IMR-90 (cell line): ENCODE results near the gene ACADS. TPM values are rescaled to one million over a fixed set of nuclear protein-coding genes. Genes with fewer than 3 reads are reported as not detected.

ENCODE experiments used
- ATAC-seq: fragments of 200-7000 bp; cut with Tn5 transposase; 2 replicates; pipeline ENCODE4 v1.9.1; 2020; ENCODE audit warnings: low read depth, mild to moderate bottlenecking, moderate library complexity
- BruUV-seq: library from RNA; stranded (reverse); fragments of 400-500 nt; replicated peaks from 2 replicates; lab custom pipeline; 2021; lab: Mats Ljungman, UMichigan
- CTCF ChIA-PET: fragments of 300-600 bp; formaldehyde crosslinking; extraction: SDS; loops from one replicate; lab custom pipeline; 2021; ENCODE audit warnings: antibody characterized with exemption; lab: Yijun Ruan, JAX
- POLR2A ChIA-PET: fragments of 300-600 bp; sonication (Branson Sonifier 250); formaldehyde crosslinking; loops from one replicate; lab custom pipeline; 2022; ENCODE audit warnings: antibody characterized with exemption; ENCODE audit not compliant: unreplicated experiment; lab: Charles Lee
- DNase-seq: peaks from one replicate; pipeline ENCODE4 v3.0.0; 2013
- H2AFZ ChIP-seq: replicated peaks from 2 replicates; pipeline ENCODE3; 2013; ENCODE audit warnings: low read length, mild to moderate bottlenecking; ENCODE audit not compliant: poor library complexity
- H2AK5ac ChIP-seq: 2 replicates; pipeline ENCODE4 v1.6.1; 2013; ENCODE audit warnings: low read depth, low read length, inconsistent platforms
- H2AK9ac ChIP-seq: replicated peaks from 2 replicates; pipeline ENCODE3; 2013; ENCODE audit warnings: mild to moderate bottlenecking, low read depth, low read length, moderate library complexity; ENCODE audit not compliant: poor library complexity
- H2BK120ac ChIP-seq: 2 replicates; pipeline ENCODE4 v1.6.1; 2013; ENCODE audit warnings: low read depth, low read length, inconsistent platforms
- H2BK15ac ChIP-seq: 3 replicates; pipeline ENCODE4 v1.6.1; 2013; ENCODE audit warnings: low read depth, low read length, inconsistent platforms
- H2BK20ac ChIP-seq: 2 replicates; pipeline ENCODE4 v1.6.1; 2013; ENCODE audit warnings: low read depth, mild to moderate bottlenecking, inconsistent platforms, low read length, moderate library complexity
- H2BK5ac ChIP-seq: 2 replicates; pipeline ENCODE4 v1.6.1; 2013; ENCODE audit warnings: mild to moderate bottlenecking, low read depth, low read length, inconsistent platforms; ENCODE audit not compliant: poor library complexity, severe bottlenecking
- H3K14ac ChIP-seq: replicated peaks from 2 replicates; pipeline ENCODE4 v1.6.1; 2013; ENCODE audit warnings: low read depth, low read length, inconsistent platforms
- H3K18ac ChIP-seq: 2 replicates; pipeline ENCODE4 v1.6.1; 2013; ENCODE audit warnings: low read depth, low read length, control low read depth
- H3K23ac ChIP-seq: 2 replicates; pipeline ENCODE4 v1.6.1; 2013; ENCODE audit warnings: low read depth, low read length, inconsistent platforms
- H3K27ac ChIP-seq: 2 replicates; pipeline ENCODE4 v1.5.1; 2013; ENCODE audit warnings: mild to moderate bottlenecking, control low read depth, low read length; ENCODE audit not compliant: insufficient read depth
- H3K27me3 ChIP-seq: 2 replicates; pipeline ENCODE4 v1.6.1; 2013; ENCODE audit warnings: low read length; ENCODE audit not compliant: control insufficient read depth, insufficient read depth
- H3K36me3 ChIP-seq: 2 replicates; pipeline ENCODE4 v1.6.1; 2013; ENCODE audit warnings: low read length, mixed read lengths; ENCODE audit not compliant: control insufficient read depth, insufficient read depth
- H3K4ac ChIP-seq: 2 replicates; pipeline ENCODE4 v1.6.1; 2013; ENCODE audit warnings: low read depth, low read length, inconsistent platforms
- H3K4me1 ChIP-seq: 2 replicates; pipeline ENCODE4 v1.6.1; 2013; ENCODE audit warnings: low read length, mixed read lengths; ENCODE audit not compliant: control insufficient read depth, insufficient read depth
- H3K4me2 ChIP-seq: 2 replicates; pipeline ENCODE4 v1.6.1; 2013; ENCODE audit warnings: low read depth, mild to moderate bottlenecking, control low read depth, low read length, moderate library complexity
- H3K4me3 ChIP-seq: 2 replicates; pipeline ENCODE4 v1.5.1; 2013; ENCODE audit warnings: low read depth, mild to moderate bottlenecking, control low read depth, low read length, moderate library complexity; ENCODE audit not compliant: insufficient read depth
- H3K56ac ChIP-seq: 2 replicates; pipeline ENCODE4 v1.6.1; 2013; ENCODE audit warnings: low read length, inconsistent platforms; ENCODE audit not compliant: insufficient read depth; ENCODE audit errors: extremely low read depth
- H3K79me1 ChIP-seq, 2 experiments: 2 replicates each; pipeline ENCODE4 v1.6.1; 2013; ENCODE audit warnings: low read length in 2 of 2, inconsistent platforms in 1 of 2, low read depth in 1 of 2
- H3K9ac ChIP-seq: 2 replicates; pipeline ENCODE4 v1.6.1; 2013; ENCODE audit warnings: low read depth, low read length, control low read depth
- H3K9me1 ChIP-seq: 2 replicates; pipeline ENCODE4 v1.6.1; 2013; ENCODE audit warnings: low read length, inconsistent platforms; ENCODE audit not compliant: insufficient read depth
- H3K9me3 ChIP-seq: 2 replicates; pipeline ENCODE4 v1.6.1; 2013; ENCODE audit warnings: low read length; ENCODE audit not compliant: control insufficient read depth, insufficient read depth
- H4K20me1 ChIP-seq: 2 replicates; pipeline ENCODE4 v1.6.1; 2013; ENCODE audit warnings: low read length, inconsistent platforms; ENCODE audit not compliant: insufficient read depth
- H4K5ac ChIP-seq: 2 replicates; pipeline ENCODE4 v1.6.1; 2013; ENCODE audit warnings: mild to moderate bottlenecking, low read depth, low read length, control low read depth
- H4K8ac ChIP-seq, 2 experiments: 2 replicates each; pipeline ENCODE4 v1.6.1; 2013; ENCODE audit warnings: low read depth in 2 of 2, low read length in 2 of 2, control low read depth in 1 of 2, inconsistent platforms in 1 of 2
- H4K91ac ChIP-seq: 2 replicates; pipeline ENCODE4 v1.6.1; 2013; ENCODE audit warnings: low read depth, low read length, inconsistent platforms; ENCODE audit not compliant: insufficient read depth
- FOS ChIP-seq: fragments of 150-350 bp; IDR thresholded peaks from 2 replicates; pipeline ENCODE4 v1.6.1; 2016; ENCODE audit warnings: low read depth, low read length
- MAZ ChIP-seq: IDR thresholded peaks from 2 replicates; pipeline ENCODE4 v1.6.1; 2012; ENCODE audit warnings: low read depth, mild to moderate bottlenecking, low read length, improper control_type of control experiment, moderate library complexity, borderline replicate concordance
- MXI1 ChIP-seq: IDR thresholded peaks from 2 replicates; pipeline ENCODE4 v1.6.1; 2012; ENCODE audit warnings: low read depth, mild to moderate bottlenecking, low read length, moderate library complexity, borderline replicate concordance
- NFE2L2 ChIP-seq: fragments of 150-350 bp; IDR thresholded peaks from 2 replicates; pipeline ENCODE4 v1.6.1; 2016; ENCODE audit warnings: low read depth, mild to moderate bottlenecking, low read length
- POLR2A ChIP-seq: IDR thresholded peaks from 2 replicates; pipeline ENCODE4 v1.6.1; 2012; ENCODE audit warnings: mild to moderate bottlenecking, low read depth, low read length
- RCOR1 ChIP-seq: IDR thresholded peaks from 2 replicates; pipeline ENCODE4 v1.6.1; 2012; ENCODE audit warnings: mild to moderate bottlenecking, low read length, improper control_type of control experiment; ENCODE audit not compliant: insufficient replicate concordance
- RFX5 ChIP-seq: IDR thresholded peaks from 2 replicates; pipeline ENCODE4 v1.8.0; 2012; ENCODE audit warnings: low read depth, mild to moderate bottlenecking, low read length, moderate library complexity
- SMC3 ChIP-seq: fragments of 150-350 bp; IDR thresholded peaks from 2 replicates; pipeline ENCODE4 v1.6.1; 2016; ENCODE audit warnings: low read depth, mild to moderate bottlenecking, antibody characterized with exemption, low read length, moderate library complexity
- WGBS, 2 experiments: methylation state at CpG; one replicate each; pipeline versions ENCODE4 v1.1.5 to v1.1.7; 2013; ENCODE audit warnings: missing lambda C conversion rate in 2 of 2; ENCODE audit not compliant: insufficient read length in 1 of 2; ENCODE audit errors: extremely low coverage in 2 of 2; 5-methylcytosine and 5-hydroxymethylcytosine counted together
- dilution Hi-C: fragments of 300-500 bp; cut with HindIII; formaldehyde crosslinking; loops from one replicate; pipeline ENCODE4 v1.14.3; 2018; ENCODE audit warnings: low sequenced_read_pairs; ENCODE audit not compliant: unreplicated experiment
- in situ Hi-C: fragments of 300-500 bp; cut with MboI; formaldehyde crosslinking; loops from 3 replicates; pipeline ENCODE4 v1.14.3; 2019; ENCODE audit warnings: low sequenced_read_pairs, inconsistent platforms, mixed read lengths
- intact Hi-C: fragments of 100-400 bp; cut with micrococcal nuclease; formaldehyde crosslinking; loops from 2 replicates; pipeline ENCODE4 v1.10.0; 2022
- polyA plus RNA-seq, 3 experiments: library from polyadenylated mRNA; depleted of rRNA; stranded (reverse); fragments of >200 nt; gene quantifications; 2 replicates each; pipeline ENCODE4 v1.2.3, GENCODE V29; 2012; ENCODE audit warnings: low replicate concordance in 1 of 3
- total RNA-seq: library from RNA; depleted of rRNA; stranded (reverse); fragments of >200 nt; gene quantifications from 2 replicates; pipeline ENCODE4 v1.2.3, GENCODE V29; 2012
- TF ChIP-seq, protein P1 (sequence below): conservative IDR thresholded peaks from 2 replicates; pipeline ENCODE4 v1.5.1; 2012; ENCODE audit warnings: mild to moderate bottlenecking, low read depth, low read length, improper control_type of control experiment
- TF ChIP-seq, protein P2 (sequence below): fragments of 150-350 bp; IDR thresholded peaks from 2 replicates; pipeline ENCODE4 v1.6.1; 2017; ENCODE audit warnings: mild to moderate bottlenecking, antibody characterized with exemption, low read length, low read depth

Gene ACADS
- total and polyA plus RNA-seq, 2 of the 4 experiments (the other 2 are of a cell fraction): 2.9 to 5.5 TPM

DNA sequence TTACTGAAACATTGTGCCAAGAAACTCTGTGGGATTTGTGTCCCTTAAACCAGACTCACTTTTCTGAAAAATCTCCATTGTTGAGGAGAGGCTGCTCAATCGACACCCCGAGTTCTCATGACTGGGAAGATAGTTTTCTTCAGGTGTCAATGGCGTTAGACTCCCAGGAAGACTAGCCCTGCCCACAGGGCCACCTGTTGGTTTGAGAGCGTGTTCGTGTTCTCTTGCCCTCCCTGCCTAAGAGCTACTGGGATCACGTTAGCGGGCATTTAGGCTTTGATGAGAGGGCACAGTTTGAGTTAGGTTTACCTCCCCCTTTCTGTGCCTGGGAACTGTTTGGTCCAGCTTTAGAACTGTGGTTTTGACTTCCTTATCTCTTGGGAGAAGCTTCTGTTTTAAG is 26.1 kb upstream of the ACADS start:
- Histone ChIP-seq H2BK20ac (no peak overlapping the region), H3K56ac (no peak overlapping the region), H2BK15ac (no peak overlapping the region), H3K9me3 (no peaks in the 10 kb centered on the region), H3K4me1 (no peaks in the 10 kb centered on the region), H3K4me2 (no peak overlapping the region), H3K4me3 (no peak overlapping the region), H3K27ac (no peak overlapping the region), H3K9me1 (peaks cover 10% of the 10 kb centered on the region; the same call in 1 of the 2 replicates), H3K27me3 (no peaks in the 10 kb centered on the region), H3K9ac (no peak overlapping the region), H2AK5ac (no peak overlapping the region), H2BK120ac (no peak overlapping the region), H3K23ac (no peak overlapping the region), H4K91ac (no peak overlapping the region), H2AK9ac (no peak overlapping the region), H4K8ac (no peak overlapping the region), H4K20me1 (0 out of 2 replicates have a peak, but pooled peaks cover 9% of the 10 kb centered on the region), H3K36me3 (peaks cover 58% of the 10 kb centered on the region), H3K79me1 (peaks cover 4 to 16% of the 10 kb centered on the region in 2 experiments; a peak in 3 of 4 replicates), H4K5ac (no peak overlapping the region), H2BK5ac (no peak overlapping the region), H3K14ac (no peak overlapping the region), H3K18ac (no peak overlapping the region), H3K4ac (no peak overlapping the region), H2AFZ (no peak overlapping the region)
- WGBS, 2 experiments: 100% methylated on average over 4 of the region's 7 CpGs; no CpG with 5 or more reads in 1 of the 2 experiments
- DNase-seq: no peak
- TF ChIP-seq RCOR1 (no peak), MXI1 (no peak), MAZ (no peak), FOS (no peak), RFX5 (no peak), POLR2A (no peak), NFE2L2 (no peak), SMC3 (no peak)
- TF ChIP-seq, protein P1, sequence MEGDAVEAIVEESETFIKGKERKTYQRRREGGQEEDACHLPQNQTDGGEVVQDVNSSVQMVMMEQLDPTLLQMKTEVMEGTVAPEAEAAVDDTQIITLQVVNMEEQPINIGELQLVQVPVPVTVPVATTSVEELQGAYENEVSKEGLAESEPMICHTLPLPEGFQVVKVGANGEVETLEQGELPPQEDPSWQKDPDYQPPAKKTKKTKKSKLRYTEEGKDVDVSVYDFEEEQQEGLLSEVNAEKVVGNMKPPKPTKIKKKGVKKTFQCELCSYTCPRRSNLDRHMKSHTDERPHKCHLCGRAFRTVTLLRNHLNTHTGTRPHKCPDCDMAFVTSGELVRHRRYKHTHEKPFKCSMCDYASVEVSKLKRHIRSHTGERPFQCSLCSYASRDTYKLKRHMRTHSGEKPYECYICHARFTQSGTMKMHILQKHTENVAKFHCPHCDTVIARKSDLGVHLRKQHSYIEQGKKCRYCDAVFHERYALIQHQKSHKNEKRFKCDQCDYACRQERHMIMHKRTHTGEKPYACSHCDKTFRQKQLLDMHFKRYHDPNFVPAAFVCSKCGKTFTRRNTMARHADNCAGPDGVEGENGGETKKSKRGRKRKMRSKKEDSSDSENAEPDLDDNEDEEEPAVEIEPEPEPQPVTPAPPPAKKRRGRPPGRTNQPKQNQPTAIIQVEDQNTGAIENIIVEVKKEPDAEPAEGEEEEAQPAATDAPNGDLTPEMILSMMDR: no peak
- TF ChIP-seq, protein P2, sequence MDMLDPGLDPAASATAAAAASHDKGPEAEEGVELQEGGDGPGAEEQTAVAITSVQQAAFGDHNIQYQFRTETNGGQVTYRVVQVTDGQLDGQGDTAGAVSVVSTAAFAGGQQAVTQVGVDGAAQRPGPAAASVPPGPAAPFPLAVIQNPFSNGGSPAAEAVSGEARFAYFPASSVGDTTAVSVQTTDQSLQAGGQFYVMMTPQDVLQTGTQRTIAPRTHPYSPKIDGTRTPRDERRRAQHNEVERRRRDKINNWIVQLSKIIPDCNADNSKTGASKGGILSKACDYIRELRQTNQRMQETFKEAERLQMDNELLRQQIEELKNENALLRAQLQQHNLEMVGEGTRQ: no peak
- no peak for ATAC-seq
- CTCF ChIA-PET: no interaction called here
- no TSS peak for BruUV-seq
- intact Hi-C loops (loop anchor here (1.0 kb wide), 1 partner anchor 29 kb away; no protein-coding TSS in a partner anchor), in situ Hi-C loops (no loop called here), dilution Hi-C loops (no loop called here)
- POLR2A ChIA-PET: no interaction called here
